MM.1S (cell line): ENCODE data around the gene KRT27.

Source experiments
- CTCF ChIP-seq: fragments of 300-600 bp; sonication (generic); IDR thresholded peaks from 2 replicates; pipeline ENCODE4 v1.5.1; 2016; ENCODE audit warnings: antibody characterized with exemption, low read length, mixed read lengths
- EZH2 ChIP-seq: fragments of 300-600 bp; sonication (generic); optimal IDR thresholded peaks from 2 replicates; pipeline ENCODE3; 2017; ENCODE audit warnings: low read depth, mild to moderate bottlenecking, antibody characterized with exemption, low read length, mixed read lengths

GRCh38 chr17:40830085-40830776, 47.9 kb upstream of the KRT27 start:
- no peak for TF ChIP-seq CTCF
- no peak for TF ChIP-seq EZH2
